ENCODE data around the gene ZNF638.

GRCh38 chr2:71362447-71362846 lies 30.9 kb downstream of the ZNF638 start:
- TF ChIP-seq KLF1 (tag by site-specific recombination; IDR thresholded peaks at IDR 0.05) (no peak), MZF1 (tag by site-specific recombination; IDR thresholded peaks at IDR 0.05; ENCODE audit: borderline replicate concordance) (no peak), ZNF549 (tag by site-specific recombination; IDR thresholded peaks at IDR 0.05) (no peak), CTCF (tag by site-specific recombination; IDR thresholded peaks at IDR 0.05) (no peak), ZNF530 (tag by site-specific recombination; IDR thresholded peaks at IDR 0.05; ENCODE audit: low read depth) (no peak), ZNF707 (tag by site-specific recombination; IDR thresholded peaks at IDR 0.05) (no peak), ZNF146 (tag by site-specific recombination; IDR thresholded peaks at IDR 0.05) (no peak), RBAK (tag by site-specific recombination; IDR thresholded peaks at IDR 0.05) (no peak), ZFP3 (tag by site-specific recombination; IDR thresholded peaks at IDR 0.05; ENCODE audit: low read depth) (no peak), KLF10 (tag by site-specific recombination; IDR thresholded peaks at IDR 0.05) (no peak)
- TF ChIP-seq, protein P1, sequence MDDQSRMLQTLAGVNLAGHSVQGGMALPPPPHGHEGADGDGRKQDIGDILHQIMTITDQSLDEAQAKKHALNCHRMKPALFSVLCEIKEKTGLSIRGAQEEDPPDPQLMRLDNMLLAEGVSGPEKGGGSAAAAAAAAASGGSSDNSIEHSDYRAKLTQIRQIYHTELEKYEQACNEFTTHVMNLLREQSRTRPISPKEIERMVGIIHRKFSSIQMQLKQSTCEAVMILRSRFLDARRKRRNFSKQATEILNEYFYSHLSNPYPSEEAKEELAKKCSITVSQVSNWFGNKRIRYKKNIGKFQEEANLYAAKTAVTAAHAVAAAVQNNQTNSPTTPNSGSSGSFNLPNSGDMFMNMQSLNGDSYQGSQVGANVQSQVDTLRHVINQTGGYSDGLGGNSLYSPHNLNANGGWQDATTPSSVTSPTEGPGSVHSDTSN (CRISPR knock-in tag; IDR thresholded peaks at IDR 0.05), result no peak
- TF ChIP-seq, protein P2, sequence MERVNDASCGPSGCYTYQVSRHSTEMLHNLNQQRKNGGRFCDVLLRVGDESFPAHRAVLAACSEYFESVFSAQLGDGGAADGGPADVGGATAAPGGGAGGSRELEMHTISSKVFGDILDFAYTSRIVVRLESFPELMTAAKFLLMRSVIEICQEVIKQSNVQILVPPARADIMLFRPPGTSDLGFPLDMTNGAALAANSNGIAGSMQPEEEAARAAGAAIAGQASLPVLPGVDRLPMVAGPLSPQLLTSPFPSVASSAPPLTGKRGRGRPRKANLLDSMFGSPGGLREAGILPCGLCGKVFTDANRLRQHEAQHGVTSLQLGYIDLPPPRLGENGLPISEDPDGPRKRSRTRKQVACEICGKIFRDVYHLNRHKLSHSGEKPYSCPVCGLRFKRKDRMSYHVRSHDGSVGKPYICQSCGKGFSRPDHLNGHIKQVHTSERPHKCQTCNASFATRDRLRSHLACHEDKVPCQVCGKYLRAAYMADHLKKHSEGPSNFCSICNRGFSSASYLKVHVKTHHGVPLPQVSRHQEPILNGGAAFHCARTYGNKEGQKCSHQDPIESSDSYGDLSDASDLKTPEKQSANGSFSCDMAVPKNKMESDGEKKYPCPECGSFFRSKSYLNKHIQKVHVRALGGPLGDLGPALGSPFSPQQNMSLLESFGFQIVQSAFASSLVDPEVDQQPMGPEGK (tag by site-specific recombination; IDR thresholded peaks at IDR 0.05), result no peak
- TF ChIP-seq, protein P3, sequence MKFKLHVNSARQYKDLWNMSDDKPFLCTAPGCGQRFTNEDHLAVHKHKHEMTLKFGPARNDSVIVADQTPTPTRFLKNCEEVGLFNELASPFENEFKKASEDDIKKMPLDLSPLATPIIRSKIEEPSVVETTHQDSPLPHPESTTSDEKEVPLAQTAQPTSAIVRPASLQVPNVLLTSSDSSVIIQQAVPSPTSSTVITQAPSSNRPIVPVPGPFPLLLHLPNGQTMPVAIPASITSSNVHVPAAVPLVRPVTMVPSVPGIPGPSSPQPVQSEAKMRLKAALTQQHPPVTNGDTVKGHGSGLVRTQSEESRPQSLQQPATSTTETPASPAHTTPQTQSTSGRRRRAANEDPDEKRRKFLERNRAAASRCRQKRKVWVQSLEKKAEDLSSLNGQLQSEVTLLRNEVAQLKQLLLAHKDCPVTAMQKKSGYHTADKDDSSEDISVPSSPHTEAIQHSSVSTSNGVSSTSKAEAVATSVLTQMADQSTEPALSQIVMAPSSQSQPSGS (tag by site-specific recombination; IDR thresholded peaks at IDR 0.05; ENCODE audit: low read depth), result no peak
